ENCODE data around the gene NBEAL2.

Gene NBEAL2

GRCh38 chr3:46943237-46944187 lies 36.0 kb upstream of the NBEAL2 start:
- DNase-seq: no peak

- no peak for DNase-seq
Observed at GRCh38 chr3:46944191-46944590, 35.3 kb upstream of the NBEAL2 start.

DNA sequence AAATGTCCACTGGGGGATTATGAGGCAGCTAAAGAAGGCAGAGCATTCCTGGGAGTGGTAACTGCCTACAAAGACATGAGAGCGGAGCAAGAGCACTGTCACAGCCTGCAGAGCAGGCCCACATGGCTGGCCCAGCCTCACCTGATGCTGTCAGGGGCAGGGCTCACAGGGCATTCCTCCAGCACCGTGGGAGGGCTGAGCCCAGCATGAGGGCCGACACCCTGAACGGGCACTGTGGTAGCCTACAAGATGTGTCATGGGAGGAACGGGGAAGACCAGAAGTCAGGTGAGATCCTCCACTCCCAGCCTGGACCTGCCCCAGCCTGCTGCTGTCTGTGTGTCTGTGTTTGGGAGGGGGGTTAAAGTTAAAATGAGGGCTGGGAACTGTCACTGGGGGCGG lies 33.0 kb upstream of the NBEAL2 start:
- DNase-seq: no peak

DNA sequence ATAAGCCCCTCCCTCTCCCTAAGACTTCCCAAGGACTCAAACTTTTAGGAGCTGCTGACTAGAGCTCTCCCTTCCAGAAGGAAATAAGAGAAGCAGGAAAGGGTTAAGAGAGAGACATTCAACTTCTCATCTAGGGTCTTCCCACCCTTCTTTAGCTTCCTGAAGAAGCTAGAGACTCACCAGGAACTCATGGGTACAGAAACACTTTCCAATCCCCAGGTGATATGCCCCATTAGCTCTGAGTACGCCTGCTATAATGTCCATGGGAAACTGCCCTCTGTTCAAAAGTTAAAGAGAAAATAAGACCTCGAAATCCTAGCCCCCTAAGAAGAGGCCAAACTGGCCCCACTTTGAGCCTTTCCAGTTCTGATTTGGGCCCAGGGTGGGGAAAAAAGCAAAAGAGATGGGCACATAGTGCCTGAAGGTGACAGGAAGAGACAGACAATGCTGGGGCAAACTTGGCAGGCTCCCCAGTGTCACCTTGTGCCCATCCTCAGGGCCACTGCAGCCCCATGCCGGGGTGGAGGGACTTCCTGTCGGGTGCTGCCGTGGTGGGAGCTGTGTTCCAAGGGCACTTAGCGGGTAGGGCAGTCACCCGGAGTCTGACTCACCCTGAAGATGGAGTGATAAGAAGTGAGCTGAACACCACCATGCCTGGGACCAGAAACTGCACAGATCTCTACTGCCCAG lies 32.5 kb upstream of the NBEAL2 start:
- no peak for DNase-seq

GRCh38 chr3:46947546-46947901 lies 31.9 kb upstream of the NBEAL2 start:
- DNase-seq: no peak

DNA sequence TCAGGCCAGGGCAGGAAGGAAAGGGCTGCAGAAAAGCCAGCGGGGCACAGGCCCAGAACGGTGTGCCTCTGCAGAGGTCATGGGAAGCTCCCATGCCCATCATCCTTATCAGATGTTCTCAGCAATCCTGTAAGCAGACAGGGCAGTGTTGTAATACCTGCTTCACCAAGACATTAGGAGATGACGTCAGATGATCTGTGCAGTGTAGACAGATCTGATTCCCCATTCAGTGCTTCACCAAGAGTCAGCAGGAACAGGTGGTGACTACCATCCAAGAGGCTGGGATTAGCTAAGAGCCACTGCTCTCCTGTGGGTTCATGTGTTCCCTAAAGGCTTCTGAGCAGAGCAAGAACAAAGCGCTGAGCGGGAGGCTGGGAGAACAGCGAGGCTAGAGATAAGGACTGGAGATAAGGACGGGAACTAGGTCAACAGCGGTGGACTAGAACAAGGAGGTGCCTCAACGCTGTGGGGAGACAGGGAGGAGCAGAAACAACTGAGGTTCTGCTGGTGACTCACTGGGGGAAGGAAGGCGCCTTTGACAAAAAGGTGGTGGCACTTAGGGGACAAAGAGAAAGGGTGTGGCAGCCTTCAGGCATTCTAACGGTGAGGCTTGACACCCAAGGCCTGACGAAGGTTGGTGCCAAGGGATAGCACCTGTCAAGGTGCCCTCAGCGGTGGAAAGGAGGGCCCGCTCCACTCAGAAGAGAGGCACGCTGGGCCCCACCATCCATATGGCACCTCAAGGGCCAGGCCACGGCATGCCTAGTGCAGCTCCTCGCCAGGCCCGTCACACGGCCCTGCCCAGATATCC lies 31.3 kb upstream of the NBEAL2 start:
- no peak for DNase-seq

DNA sequence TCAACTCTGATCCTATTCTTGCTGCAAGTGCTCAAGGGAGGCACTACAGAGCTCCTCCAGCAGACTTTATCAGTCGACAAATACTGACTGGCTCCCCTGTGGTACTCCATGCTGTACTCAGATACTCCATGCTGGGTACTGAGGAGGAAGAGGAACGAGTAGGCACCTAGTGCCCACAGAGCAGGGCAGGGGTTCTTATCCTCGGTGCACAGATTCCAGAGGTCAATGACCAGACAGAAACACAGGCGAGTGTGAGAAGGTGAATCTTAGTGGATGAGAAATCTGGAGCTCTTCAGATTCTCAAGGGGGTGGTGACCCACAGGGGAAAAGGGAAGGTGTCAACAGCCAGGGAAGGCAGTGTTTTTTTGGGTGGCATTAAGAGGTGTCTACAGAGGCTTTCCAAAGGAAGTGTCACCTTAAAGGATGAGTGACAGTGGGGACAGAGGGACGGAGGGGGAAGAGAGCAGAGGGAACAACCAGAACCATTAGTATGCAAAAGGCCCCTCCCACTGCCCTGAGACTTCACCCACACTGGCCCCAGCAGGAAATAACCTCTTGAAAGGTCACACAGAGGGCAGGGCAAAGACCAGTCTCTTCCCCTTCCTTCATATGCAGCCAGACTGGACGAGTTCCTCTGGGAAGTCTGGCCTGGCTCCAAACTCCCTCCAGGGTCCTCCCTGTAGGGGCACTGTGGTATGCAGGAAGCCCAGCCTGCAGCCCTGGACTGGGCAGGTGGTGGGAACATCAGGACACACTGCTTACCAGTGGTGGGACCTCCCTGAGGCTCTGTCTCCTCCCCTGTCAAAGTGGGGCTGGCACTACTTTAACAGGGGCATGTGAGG lies 30.4 kb upstream of the NBEAL2 start:
- DNase-seq: no peak

DNA sequence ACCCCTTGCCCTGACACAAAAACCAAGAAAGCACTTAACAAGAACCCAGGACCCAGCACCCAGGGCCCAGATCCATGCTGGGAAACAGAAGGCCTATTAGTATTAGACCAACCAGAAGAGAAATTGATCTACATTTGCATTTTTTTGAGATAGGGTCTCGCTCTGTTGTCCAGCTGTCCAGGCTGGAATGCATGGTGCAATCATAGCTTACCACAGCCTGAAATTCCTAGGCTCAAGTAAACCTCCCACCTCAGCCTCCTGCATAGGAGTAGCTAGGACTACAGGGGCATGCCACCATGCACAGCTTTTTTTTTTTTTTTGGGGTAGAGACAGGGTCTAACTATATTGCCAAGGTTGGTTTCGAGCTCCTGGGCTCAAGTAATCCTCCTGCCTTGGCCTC lies 29.3 kb upstream of the NBEAL2 start:
- no peak for DNase-seq

DNA sequence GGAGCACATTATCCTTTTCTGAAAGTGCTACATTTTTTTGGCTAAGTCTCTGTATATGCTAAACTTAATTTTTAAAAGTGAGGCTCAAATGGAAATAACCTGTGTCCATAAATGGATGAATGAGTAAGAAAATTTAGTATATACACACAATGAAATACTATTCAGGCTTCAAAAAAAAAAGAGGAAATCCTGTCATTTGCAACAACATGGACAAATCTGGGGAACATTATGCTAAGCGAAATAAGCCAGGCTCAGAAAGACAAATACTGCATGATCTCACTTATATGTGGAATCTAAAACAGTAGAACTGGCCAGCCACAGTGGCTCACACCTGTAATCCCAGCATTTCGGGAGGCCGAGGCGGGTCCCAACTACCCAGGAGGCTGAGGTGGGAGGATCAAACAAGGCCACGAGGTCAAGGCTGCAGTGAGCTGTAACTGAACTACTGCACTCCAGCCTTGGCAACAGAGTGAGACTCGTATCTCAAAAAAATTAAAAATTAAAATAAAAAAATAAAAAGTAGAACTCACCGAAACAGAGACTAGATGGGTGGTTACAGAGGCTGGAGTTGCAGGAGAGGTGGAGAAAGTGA lies 28.7 kb upstream of the NBEAL2 start:
- DNase-seq: no peak

GRCh38 chr3:46952813-46953212 lies 26.7 kb upstream of the NBEAL2 start:
- DNase-seq: no peak

DNA sequence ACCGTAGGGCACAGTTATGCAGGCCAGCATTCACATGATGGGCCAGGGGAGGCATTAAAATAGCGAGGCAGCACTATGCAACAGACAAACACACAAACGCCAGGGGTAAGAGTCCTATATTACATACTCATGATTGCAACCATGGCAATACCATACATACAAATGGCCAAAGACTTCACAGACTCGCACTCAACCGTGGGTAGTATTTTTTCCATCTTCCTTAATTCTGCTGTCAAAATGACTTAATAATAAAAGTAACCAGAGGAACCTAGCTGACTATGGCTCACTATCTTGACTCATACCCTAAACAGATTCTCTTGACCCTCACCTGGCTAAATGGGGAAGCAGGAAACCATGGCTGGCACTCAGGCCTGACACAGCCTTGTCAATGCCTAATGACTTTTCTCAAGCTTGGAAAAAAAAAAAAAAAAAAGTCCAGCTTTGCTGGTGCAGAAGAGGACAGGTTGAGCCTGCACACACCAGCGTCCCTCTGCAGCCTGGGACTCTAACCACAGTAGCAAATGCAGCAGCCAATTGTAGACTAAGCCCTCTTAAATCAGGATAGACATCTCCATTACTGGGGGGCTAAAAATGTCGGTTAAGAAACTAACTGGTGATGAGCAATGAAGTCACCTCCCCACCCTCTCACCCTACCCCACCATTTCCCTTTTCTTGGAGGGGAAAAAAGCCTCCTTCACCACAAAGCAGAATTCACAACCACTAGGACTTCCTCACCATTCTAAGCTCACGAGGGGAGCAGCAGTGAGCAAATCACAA lies 26.0 kb upstream of the NBEAL2 start:
- no peak for DNase-seq

- no peak for DNase-seq
Observed at GRCh38 chr3:46954178-46954577, 25.3 kb upstream of the NBEAL2 start.

GRCh38 chr3:46955157-46955556 lies 24.3 kb upstream of the NBEAL2 start:
- DNase-seq: no peak

GRCh38 chr3:46955801-46956259 lies 23.6 kb upstream of the NBEAL2 start:
- DNase-seq: no peak

DNA sequence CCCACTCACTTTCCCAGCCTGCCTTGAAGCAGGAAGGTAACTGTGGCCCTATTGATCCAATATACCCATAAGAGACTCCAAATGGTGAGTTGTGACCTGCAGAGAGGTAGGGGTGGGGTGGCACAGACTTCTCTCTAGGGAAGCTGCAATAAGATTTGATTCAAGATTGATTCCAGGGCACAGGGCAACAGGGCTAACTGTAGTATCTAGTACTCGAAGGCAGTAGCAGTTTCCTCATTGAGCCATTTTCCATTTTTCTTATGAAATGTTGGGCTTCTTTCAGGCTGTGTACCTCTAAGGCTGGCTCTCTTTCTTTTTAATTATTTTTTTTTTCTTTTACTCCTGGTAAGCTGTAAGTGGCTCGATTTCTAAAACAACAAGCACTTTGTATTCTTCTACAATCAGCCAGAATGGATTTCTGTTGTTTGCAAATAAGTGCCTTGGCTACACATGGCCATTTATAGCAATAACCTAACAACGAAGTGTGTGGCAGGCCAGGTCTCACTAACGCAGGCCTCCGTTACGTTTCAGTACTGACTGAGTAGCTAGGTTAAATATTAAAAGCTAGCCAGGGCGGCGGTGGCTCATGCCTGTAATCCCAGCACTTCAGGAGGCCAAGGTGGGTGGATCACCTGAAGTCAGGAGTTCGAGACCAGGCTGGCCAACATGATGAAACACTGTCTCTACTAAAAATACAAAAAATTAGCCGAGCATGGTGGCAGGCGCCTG lies 22.2 kb upstream of the NBEAL2 start:
- no peak for DNase-seq

DNA sequence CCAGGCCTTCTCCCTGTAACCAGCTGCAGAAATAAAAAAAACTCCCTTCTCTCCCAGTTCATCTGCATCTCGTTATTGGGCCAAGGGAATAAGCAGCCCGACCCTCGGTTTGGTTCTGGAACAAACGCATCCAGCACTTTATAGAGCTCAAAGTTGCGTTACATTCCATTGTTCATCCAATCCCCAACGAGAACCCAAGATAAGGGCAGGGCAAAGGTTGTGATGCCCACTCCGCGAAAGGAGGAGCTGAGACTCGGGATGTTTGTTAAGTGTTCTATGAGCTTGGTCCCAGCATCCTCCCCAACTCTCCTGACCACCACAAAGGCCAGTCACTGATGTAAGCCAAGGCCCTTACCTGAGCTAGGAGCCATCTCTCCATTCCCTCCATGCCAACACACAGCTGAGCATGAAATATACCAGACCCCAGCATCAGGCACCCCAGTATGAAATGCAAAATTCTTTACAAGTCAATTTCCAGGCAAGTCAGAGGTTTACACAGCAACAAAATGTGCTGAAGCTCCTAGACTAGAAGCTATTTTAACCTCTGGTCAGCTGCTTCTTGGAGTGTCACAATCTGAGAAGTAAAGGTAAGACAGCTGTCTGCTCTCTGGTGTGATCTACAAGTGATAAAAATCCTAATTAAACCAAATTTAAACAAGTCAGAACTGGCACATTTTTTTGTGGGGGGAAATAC lies 20.9 kb upstream of the NBEAL2 start:
- DNase-seq: no peak

- no peak for DNase-seq
Observed at GRCh38 chr3:46959161-46959511, 20.3 kb upstream of the NBEAL2 start.

DNA sequence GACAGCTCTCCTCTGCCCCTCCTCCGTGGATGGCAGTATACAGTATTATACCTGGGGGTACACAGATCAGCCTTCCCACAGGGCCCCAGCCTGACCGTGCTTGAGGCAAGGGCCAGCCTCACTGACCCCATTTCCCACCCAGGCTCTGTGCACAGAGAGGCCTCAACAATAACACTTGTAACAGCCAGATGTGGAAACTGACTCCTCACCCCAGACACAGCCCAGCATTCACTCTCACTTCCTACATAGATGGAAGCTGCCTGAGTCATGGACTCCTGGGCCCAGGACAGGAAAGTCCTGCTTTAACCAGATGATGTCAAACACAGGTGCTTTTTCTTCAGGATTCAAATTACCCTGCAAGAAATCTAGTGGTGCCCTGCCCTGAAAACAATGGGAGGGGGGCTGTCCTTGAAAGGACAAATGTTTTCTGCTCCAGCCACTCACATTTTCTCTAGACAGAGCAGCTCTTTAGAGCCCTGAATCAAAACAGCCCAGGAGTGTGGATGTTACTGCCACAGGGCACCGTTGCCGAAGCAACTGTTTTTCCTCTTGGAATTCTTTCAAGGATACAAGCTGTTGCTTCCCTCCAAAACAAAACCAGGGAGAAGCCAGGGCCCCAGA lies 19.3 kb upstream of the NBEAL2 start:
- DNase-seq: no peak

DNA sequence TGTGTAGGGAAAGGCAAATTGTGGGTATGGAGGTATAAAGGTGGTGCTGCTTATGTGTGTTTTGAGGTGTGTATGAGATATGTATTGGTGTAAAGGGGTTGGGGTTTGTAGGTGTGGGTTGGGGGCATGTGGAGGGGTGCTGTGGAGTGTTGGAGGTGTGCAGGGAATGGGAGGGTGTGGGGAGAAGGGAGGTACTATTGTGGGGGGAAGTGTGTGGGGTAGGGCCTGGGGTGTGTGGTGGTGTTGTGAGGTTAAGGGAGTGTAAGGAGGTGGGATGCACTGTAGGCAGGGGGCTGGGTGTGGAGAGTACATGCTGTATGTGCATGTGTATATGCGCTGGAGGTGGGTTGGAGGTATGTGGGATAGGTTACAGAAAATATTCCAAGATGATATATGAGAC lies 18.6 kb upstream of the NBEAL2 start:
- DNase-seq: no peak

GRCh38 chr3:46962427-46962826 lies 17.0 kb upstream of the NBEAL2 start:
- no peak for DNase-seq

All from COR-L47 (cell line).